Measurements from ENCODE around the gene BNC2.

Gene BNC2

DNA sequence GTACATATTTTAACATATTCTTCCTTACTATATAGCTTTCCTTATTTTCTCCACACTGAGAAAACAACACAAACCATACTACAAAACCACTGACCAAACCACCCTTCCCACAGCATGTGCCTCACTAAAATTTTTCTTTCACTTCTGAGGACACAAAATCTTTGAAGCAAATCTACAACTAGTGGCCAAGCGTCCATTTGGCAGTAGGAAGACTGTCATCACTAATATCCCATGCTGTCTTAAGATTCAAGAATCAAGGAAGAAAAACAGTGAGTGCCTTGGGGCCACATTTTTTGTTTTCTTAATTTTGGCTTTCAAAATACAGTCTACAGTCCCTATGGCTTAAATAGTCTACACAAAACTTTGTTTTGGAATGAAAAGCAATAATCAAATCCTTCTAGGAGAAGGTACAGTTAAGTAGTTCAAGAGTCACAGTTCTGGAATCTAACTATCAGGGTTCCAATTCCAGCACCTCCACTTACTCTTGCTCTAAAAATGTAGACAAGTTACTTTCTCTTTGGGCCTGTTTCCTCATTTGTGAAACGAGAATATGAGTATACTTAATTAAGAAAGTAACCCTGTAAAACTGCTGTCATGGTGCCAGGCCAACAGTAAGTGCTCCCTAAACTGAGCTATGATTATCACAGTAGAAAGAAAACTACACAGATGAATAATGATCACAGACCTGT is 227.9 kb downstream of the BNC2 start:
- H3K4me3 ChIP-seq (replicated peaks in 1 of 2; ENCODE audit: low read depth in 2 of 2, low read length in 2 of 2) = no peak overlapping the region
- TF ChIP-seq, protein P1, sequence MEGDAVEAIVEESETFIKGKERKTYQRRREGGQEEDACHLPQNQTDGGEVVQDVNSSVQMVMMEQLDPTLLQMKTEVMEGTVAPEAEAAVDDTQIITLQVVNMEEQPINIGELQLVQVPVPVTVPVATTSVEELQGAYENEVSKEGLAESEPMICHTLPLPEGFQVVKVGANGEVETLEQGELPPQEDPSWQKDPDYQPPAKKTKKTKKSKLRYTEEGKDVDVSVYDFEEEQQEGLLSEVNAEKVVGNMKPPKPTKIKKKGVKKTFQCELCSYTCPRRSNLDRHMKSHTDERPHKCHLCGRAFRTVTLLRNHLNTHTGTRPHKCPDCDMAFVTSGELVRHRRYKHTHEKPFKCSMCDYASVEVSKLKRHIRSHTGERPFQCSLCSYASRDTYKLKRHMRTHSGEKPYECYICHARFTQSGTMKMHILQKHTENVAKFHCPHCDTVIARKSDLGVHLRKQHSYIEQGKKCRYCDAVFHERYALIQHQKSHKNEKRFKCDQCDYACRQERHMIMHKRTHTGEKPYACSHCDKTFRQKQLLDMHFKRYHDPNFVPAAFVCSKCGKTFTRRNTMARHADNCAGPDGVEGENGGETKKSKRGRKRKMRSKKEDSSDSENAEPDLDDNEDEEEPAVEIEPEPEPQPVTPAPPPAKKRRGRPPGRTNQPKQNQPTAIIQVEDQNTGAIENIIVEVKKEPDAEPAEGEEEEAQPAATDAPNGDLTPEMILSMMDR (IDR thresholded peaks at IDR 0.05; ENCODE audit: low read depth, low read length) = no peak
- peak in 1 of 2 donors; percentile 31 for DNase-seq (ENCODE audit: low read depth in 2 of 2)

DNA sequence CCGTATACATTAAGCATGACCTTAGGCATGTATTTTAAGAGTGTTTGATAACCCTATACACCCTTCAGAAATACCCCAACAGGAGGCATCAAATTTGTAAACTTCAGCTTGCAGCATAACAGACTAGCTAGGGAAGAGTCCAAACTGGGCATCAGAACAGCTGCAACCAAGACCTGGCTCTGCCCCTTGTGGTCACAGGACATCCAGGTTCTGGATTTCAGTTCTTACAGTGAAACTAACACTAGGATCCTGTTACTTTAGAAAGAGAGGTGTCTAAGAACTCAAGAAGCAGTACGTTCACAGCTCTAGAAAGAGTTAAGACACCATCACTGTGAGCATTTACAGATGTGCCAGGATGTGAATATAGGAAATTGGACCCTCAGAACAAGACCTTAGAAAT is 229.8 kb downstream of the BNC2 start:
- peak; percentile 30 to 39 for DNase-seq (ENCODE audit: low read depth in 2 of 2)
- TF ChIP-seq, protein P1 (IDR thresholded peaks at IDR 0.05; ENCODE audit: low read depth, low read length) = peak; percentile 36
- H3K4me3 ChIP-seq (replicated peaks in 1 of 2; ENCODE audit: low read depth in 2 of 2, low read length in 2 of 2) = no peak overlapping the region

DNA sequence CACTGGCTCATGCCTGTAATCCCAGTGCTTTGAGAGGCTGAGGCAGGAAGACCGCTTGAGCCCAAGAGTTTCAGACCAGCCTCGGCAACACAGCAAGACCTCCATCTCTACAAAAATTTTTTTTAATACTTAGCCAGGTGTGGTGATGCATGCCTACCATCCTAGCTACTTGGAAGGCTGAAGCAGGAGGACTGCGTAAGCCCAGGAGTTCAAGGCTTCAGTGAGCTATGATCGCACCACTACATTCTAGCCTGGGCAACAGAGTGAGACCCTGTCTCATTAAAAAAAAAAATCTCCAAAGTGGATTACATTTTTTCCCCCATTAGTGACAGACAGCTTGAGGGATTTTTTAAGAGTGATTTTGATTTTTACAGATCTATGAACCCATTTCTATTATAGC is 230.8 kb downstream of the BNC2 start:
- TF ChIP-seq, protein P1 (IDR thresholded peaks at IDR 0.05; ENCODE audit: low read depth, low read length) = no peak
- no peak for DNase-seq (ENCODE audit: low read depth in 2 of 2)
- H3K4me3 ChIP-seq (replicated peaks in 1 of 2; ENCODE audit: low read depth in 2 of 2, low read length in 2 of 2) = no peak overlapping the region

DNA sequence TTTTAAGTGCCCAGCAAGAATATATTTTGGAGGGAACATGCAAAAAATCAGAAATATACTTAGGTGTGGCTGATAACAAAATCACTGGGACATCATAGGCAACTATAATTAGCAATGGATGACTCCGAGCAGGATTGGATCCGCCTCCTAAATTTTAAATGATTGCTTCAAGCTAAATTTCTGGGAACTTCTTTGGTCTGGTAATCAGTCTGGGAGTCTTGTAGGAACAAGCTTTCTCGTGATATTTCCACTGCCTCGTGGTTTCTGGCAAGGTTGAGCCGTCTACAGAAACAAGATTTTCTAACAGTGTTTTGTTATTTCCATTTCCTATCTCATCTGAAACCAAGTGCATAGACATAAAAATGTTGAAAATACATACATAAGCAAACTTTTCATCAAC is 232.6 kb downstream of the BNC2 start:
- TF ChIP-seq, protein P1 (IDR thresholded peaks at IDR 0.05; ENCODE audit: low read depth, low read length) = no peak
- no peak overlapping the region for H3K4me3 ChIP-seq (replicated peaks in 1 of 2; ENCODE audit: low read depth in 2 of 2, low read length in 2 of 2)
- DNase-seq (ENCODE audit: low read depth in 2 of 2) = peak in 1 of 2 donors; percentile 26

DNA sequence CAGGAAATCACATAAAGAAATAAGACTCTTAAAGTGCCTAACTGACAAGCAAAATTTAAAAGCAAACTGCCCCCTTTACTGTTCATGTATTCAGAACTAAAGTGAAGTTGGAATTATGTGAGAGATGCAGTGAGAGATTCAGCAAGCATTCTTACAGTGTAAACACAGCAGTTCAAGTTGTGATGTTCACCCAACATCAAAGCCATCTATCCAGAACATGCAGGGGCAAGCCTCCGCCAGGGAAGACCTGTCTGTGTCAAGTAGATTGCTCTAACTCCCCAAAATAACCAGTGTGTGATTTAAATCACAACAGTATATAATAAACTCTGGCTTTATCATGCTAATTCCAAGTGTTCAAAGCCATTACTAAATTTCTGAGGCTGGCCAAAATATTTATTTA is 233.3 kb downstream of the BNC2 start:
- TF ChIP-seq, protein P1 (IDR thresholded peaks at IDR 0.05; ENCODE audit: low read depth, low read length) = no peak
- H3K4me3 ChIP-seq (replicated peaks in 1 of 2; ENCODE audit: low read depth in 2 of 2, low read length in 2 of 2) = no peak overlapping the region
- no peak for DNase-seq (ENCODE audit: low read depth in 2 of 2)

DNA sequence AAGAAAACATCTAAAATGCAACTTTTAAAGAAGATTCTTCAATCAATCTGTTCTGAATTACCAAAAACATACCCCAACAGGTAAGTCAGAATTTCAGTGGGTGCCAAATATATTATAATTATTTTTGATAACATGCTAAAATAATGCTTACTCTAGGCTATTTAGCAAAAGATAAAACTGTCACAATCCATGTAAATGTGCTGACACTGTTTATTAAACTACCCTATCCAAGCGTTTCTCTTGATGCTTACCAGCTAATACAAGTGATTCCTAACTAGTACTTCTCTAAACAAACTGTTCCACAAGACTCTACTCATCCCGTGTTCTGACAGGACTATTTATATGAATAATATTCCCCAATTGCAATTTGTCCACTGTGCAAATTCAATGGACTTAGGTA is 236.7 kb downstream of the BNC2 start:
- no peak for DNase-seq (ENCODE audit: low read depth in 2 of 2)
- no peak overlapping the region for H3K4me3 ChIP-seq (replicated peaks in 1 of 2; ENCODE audit: low read depth in 2 of 2, low read length in 2 of 2)
- TF ChIP-seq, protein P1 (IDR thresholded peaks at IDR 0.05; ENCODE audit: low read depth, low read length) = no peak

DNA sequence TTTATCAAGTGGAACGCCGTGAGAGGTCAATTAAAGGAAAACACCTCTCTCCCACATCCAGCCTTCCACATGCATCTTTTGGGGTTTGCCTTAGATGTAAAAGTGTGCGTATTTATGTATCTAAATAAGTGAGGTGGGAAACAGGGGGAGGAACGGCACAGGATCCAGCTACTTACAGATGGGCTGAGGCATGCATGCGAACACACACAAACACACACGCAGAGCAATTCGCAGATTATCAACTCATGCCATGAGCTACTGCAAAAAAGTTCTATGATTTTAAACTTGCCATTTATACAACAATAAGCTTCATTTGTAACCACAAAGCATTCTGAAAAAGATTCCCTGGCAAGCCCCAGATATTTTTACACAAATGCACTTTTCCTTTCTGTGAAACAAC is 242.1 kb downstream of the BNC2 start:
- TF ChIP-seq, protein P1 (IDR thresholded peaks at IDR 0.05; ENCODE audit: low read depth, low read length) = no peak
- no peak overlapping the region for H3K4me3 ChIP-seq (replicated peaks in 1 of 2; ENCODE audit: low read depth in 2 of 2, low read length in 2 of 2)
- peak; percentile 56 to 57 for DNase-seq (ENCODE audit: low read depth in 2 of 2)
